ENCODE data around the gene DLD.

DLD gene

DNA sequence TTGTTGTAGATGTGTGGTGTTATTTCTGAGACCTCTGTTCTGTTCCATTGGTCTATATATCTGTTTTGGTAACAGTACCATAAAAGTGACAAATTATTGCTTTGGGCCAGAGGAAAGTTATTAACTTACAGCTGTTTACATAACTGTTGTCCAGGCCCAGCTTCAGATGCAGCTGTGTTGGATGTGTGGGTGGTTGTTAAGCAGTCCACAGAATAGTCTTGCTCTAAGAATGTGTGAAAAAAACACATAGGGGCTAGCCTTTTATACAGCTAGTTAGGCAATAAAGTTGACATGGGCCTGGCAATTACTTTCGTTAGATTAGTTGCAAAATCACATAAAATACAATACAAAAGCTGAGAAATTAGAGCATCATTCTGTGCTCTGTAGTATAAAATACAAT is 31.9 kb downstream of the DLD start:
- TF ChIP-seq, protein P1, sequence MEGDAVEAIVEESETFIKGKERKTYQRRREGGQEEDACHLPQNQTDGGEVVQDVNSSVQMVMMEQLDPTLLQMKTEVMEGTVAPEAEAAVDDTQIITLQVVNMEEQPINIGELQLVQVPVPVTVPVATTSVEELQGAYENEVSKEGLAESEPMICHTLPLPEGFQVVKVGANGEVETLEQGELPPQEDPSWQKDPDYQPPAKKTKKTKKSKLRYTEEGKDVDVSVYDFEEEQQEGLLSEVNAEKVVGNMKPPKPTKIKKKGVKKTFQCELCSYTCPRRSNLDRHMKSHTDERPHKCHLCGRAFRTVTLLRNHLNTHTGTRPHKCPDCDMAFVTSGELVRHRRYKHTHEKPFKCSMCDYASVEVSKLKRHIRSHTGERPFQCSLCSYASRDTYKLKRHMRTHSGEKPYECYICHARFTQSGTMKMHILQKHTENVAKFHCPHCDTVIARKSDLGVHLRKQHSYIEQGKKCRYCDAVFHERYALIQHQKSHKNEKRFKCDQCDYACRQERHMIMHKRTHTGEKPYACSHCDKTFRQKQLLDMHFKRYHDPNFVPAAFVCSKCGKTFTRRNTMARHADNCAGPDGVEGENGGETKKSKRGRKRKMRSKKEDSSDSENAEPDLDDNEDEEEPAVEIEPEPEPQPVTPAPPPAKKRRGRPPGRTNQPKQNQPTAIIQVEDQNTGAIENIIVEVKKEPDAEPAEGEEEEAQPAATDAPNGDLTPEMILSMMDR (IDR thresholded peaks at IDR 0.05; ENCODE audit: low read depth, low read length): no peak
- in situ Hi-C loops (cut with HindIII; ENCODE audit: low sequenced_read_pairs): no loop called here

DNA sequence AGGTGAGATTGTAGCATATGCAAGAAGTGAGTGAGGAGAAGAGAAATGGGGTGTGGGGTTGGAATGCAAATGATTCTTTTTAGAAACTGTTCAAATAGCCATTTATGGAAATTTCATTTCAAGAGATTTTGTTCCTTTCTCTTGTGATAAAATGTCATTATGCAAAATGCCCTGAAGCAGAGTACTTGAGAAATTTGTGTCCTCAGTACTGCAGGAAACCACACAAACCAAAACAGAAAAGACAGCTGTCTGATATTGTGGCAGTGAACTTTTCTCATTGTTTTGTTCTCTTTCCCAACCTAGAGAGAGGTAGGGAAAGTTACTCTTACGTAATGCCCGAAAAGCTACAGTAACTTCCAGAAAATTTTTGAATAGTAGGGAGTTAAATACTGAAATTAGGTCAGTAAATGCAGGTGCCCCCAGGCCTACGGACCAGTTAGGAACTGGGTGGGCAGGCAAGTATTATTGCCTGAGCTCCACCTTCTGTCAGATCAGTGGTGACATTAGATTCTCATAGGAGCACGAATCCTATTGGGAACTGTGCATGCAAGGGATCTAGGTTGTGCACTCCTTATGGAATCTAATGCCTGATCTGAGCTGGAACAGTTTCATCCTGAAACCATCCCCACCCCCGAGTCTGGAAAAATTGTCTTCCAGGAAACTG is 34.0 kb downstream of the DLD start:
- in situ Hi-C loops (cut with HindIII; ENCODE audit: low sequenced_read_pairs): no loop called here
- TF ChIP-seq, protein P1 (IDR thresholded peaks at IDR 0.05; ENCODE audit: low read depth, low read length): no peak
- no peak overlapping the region for H3K4me3 ChIP-seq (ENCODE audit: low read depth, low read length)
- DNase-seq (ENCODE audit: low read depth, low spot score): no peak

More for the DNA sequence above, 31.9 kb downstream of the DLD start:
- DNase-seq (ENCODE audit: low read depth, low spot score): no peak
- H3K4me3 ChIP-seq (ENCODE audit: low read depth, low read length): no peak overlapping the region

DNA sequence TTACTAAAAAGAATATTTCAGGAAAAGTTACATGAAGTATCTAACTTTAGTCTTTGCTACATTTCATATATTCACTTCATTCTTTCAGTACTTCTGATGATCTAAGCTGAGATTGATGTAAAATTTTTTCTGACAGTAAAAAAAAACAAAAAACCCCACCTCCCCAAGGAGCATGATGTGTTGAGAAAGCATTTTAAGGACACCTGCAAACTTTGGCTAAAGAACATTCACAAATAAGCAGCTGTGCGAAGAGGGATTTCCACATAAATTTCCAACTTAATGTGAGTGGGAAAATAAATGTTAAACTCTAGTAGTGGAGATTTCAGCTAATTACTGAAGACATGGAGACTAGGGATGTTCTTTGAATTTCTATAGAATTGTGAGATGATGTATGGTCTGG is 35.5 kb downstream of the DLD start:
- H3K4me3 ChIP-seq (ENCODE audit: low read depth, low read length): no peak overlapping the region
- DNase-seq (ENCODE audit: low read depth, low spot score): no peak
- TF ChIP-seq, protein P1 (IDR thresholded peaks at IDR 0.05; ENCODE audit: low read depth, low read length): no peak
- in situ Hi-C loops (cut with HindIII; ENCODE audit: low sequenced_read_pairs): no loop called here

DNA sequence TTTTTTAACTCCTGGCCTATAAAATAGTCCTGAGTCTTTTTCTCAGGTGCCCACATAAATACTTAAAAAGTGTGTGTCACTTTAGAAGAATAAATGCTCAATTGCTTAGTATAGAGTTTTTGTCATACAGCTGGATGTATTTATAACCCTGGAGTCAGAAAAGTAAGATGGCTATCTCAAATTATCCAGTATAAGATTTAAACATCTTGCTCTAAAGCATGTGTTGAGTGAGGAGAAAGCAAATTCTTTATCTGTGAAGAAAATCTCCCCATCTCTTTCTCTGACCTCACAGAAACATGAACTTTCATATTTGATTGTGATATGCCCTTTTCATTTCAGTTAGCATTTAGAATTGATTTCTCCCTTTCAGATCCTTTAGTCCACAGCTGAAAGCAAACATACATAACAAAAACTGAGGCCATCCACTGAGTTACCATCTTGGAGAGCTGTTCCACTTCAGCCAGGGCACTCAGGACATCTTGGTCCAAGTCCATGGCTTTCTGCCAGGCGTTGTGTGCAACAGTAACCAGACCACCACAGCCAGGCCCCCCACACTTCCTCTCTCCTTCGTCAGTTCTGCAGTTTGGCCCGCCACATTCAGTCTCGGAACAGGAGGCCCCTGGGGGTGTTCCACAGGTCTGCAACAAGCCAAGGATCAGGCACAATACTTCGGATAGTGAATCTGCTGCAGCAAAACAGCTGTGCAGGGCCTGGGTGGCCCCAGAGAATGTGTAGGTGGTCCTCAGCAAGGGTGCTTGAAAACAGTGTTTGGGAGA is 40.9 kb downstream of the DLD start:
- H3K4me3 ChIP-seq (ENCODE audit: low read depth, low read length): no peak overlapping the region
- TF ChIP-seq, protein P1 (IDR thresholded peaks at IDR 0.05; ENCODE audit: low read depth, low read length): no peak
- DNase-seq (ENCODE audit: low read depth, low spot score): no peak
- in situ Hi-C loops (cut with HindIII; ENCODE audit: low sequenced_read_pairs): no loop called here

DNA sequence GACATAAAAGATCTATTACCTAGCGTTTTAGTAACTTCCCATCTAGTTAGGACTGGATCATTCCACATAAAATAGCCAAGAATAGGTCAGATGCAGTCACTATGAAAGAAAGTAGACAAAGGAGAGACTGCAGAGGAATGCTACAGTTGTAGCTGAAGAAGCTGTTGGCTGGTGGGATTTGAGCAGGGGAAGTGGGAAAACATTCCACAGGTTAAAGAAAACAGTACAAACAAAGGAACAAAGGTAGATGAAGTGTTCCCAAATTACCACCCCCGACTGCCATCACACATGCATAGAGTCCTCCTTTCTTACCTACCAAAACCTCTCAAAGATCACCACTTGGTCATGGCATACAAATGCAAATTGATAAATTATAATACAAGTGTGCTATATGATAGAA is 41.8 kb downstream of the DLD start:
- in situ Hi-C loops (cut with HindIII; ENCODE audit: low sequenced_read_pairs): no loop called here
- no peak for DNase-seq (ENCODE audit: low read depth, low spot score)
- no peak overlapping the region for H3K4me3 ChIP-seq (ENCODE audit: low read depth, low read length)
- TF ChIP-seq, protein P1 (IDR thresholded peaks at IDR 0.05; ENCODE audit: low read depth, low read length): no peak

DNA sequence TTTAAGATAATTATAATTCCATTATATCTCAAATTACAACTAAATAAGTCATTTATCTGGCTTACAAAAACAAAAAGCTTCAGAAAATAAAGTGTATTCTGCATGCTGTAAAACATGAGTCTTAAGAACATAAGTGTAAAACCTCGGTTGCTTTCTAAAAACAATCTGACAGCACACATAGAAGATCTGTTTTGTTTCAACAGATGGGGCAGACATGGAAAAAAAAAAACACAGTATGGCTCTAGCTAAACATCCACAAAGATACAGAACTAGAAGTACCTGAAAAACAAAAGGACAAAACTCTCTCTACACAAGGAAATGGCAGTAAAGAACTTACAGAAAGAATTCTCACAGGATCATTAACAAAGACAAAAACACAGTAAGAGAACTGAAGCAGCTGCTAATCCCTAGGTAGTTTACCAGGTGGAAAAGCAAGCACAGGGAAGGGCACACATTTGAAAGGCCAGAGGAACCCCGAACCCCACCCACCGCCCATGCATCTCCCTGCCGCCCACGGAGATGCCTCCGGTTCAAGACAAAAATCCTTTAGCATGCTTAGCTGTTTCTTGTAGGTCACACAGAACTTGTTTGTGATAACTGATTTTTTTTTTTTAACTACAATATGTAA is 42.5 kb downstream of the DLD start:
- H3K4me3 ChIP-seq (ENCODE audit: low read depth, low read length): no peak overlapping the region
- in situ Hi-C loops (cut with HindIII; ENCODE audit: low sequenced_read_pairs): no loop called here
- no peak for DNase-seq (ENCODE audit: low read depth, low spot score)
- TF ChIP-seq, protein P1 (IDR thresholded peaks at IDR 0.05; ENCODE audit: low read depth, low read length): no peak

All from astrocyte of the spinal cord (primary cell).